Activated naive CD4-positive, alpha-beta T cell treated with anti-CD3 and anti-CD28 coated beads, Interleukin-2, amount 10 ng/mL, durations not matched to agents 5 hours and 36 hours (primary cell): Measurements from ENCODE around the gene C6orf120. TPM values are rescaled to one million over a fixed set of nuclear protein-coding genes. Genes with fewer than 3 reads are reported as not detected.

Experiments used
- total RNA-seq, 2 experiments: library from RNA; stranded (reverse); gene quantifications; one replicate each; pipeline ENCODE4 v1.2.3, GENCODE V29; 2021

Gene C6orf120
- total RNA-seq = 10 to 100 TPM; 16.9 to 17.6 TPM

DNA sequence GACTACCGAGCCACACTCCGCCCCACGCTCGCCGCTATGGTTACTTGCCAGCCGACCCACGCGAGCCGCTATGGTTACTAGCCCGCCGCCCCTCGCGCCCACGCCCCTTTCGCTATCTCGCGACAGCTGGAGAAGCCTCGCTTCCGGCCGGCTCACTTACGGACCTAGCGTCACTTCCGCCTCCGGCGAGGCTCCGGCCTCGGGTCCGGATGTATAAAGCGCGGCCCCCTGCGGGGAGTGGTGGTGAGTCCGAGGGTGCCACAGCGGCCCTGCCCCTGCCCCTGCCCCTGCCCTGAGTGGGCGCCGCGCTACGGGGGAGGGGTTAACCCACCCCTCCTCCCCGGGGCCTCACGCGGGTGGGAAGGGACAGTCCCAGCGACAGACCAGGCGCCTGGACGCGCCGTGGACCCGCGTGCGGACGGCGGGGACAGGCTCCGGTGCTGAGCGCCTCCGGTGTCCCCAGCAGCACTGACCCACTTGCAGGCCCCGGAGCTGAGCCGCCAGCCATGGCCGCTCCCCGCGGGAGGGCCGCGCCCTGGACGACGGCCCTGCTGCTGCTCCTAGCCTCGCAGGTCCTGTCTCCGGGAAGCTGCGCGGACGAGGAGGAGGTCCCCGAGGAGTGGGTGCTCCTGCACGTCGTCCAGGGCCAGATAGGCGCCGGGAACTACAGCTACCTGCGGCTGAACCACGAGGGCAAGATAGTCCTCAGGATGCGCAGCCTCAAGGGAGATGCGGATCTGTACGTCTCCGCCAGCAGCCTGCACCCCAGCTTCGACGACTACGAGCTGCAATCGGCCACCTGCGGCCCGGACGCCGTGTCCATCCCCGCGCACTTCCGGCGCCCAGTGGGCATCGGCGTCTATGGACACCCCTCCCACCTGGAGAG is at the start of gene C6orf120, which contains the start of gene WDR27:
Gene C6orf120 (plus strand): TSS at position 173 of the 886 bp plus-strand sequence. CDS start 334 bp downstream, at position 507.
Gene WDR27 (minus strand): TSS at position 76 of the 886 bp plus-strand sequence. CDS start 13,024 bp downstream, outside the sequence.

DNA sequence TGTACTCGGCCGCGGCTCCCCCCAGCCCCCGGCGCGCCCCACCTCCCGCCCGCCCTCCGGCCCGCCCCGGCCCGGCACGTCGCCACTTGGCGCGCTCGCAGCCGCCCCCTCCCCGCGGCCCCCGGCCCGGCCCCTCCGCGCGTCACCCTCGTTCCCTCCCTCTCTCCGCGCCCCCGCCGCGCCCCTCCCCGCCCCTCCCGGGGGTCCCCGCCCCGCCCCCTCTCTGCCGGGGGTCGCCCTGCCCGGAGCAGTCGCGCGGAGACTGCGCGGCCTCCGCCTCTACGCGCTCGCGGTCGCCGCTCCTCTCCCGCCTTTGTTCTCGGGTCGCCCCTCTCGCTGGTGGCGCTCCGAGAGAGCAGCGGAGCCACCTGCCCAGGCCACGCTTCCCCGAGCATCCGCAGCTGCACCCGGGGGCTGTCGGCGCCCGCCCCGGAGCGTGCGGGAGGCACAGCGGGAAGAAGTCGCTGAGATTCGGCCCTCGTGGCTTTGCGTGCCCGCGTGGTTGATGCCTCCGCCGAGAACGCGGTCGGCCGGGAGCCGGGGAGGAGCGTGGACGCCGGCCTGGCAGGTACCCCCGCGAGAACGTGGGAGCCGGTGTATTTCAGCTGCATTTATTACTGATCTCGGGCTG is 22.7 kb downstream of the C6orf120 start, which contains the start of gene PHF10:
Gene PHF10 (minus strand): TSS at position 7 of the 631 bp plus-strand sequence. CDS start 569 bp downstream, outside the sequence.

DNA sequence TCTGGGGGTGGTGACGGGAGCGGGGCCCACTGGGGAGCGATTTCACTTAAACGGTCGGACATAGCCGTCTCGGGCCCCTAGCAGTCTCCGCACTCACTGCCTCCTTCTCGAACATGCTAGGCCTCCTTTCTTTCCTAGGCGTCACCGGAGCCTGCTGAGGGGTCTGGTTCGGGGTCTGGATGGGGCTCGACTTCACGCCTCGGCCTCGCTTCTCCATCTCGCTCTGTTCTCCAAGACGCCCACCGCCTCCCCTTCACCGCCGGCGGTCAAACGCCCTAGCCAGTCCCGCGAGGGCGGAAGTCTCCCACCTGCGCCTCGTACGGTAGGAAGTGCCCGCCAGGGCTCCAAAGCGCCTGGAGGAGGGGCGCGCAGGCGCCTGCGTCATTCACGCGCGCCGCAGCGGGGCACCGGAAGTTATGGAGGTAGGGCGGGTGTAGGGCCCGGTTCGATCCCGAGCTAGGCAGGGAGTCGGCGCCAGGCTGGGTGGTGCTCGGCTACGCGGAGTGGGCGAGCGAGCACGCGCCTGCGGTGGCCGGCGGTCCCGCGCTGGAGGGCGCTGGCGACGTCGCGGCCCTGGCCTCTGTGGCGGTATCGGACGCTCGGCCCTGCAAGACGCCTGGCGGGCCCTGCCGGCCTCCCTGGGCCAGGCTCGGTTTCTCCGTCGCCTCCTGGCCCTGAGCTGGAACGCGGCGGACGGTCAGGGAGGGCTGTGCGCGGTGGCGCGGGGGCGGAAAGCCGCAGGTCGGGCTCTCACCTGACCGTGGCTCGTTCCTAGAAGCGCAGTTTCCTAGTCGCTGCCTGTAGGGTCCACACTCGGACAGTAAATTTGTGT is 49.5 kb downstream of the C6orf120 start, which contains the start of the genes DYNLT2 and ERMARD:
Gene DYNLT2 (minus strand): TSS at position 331 of the 832 bp plus-strand sequence. CDS start 114 bp downstream, at position 217.
Gene ERMARD (plus strand): TSS at position 381 of the 832 bp plus-strand sequence. CDS start 36 bp downstream, at position 417.

Other genes with a start within 250 kb of the C6orf120 start
- 10 to 100 TPM; 25.6 to 28.5 TPM for gene WDR27, start 97 bp upstream of the C6orf120 start, total RNA-seq
- gene PHF10, start 22.4 kb downstream of the C6orf120 start, total RNA-seq = 10 to 100 TPM; 57.9 to 58.8 TPM
- gene DYNLT2, start 49.4 kb downstream of the C6orf120 start, total RNA-seq = 1 to 10 TPM; 1.7 to 1.9 TPM
- 10 to 100 TPM; 29.3 to 31.3 TPM for gene ERMARD, start 49.5 kb downstream of the C6orf120 start, total RNA-seq